Measurements from ENCODE around the gene ADAMTS16. TPM values are rescaled to one million over a fixed set of nuclear protein-coding genes. Genes with fewer than 3 reads are reported as not detected.
A peak's percentile ranks its signal among the peaks of the same experiment; 100 is the strongest.

ADAMTS16 gene
- total and polyA plus RNA-seq, 2 experiments from 2014 or later: 2.8 to 15.4 TPM

- TF ChIP-seq ZNF462 (CRISPR knock-in tag; IDR thresholded peaks at IDR 0.05) (no peak), ZNF331 (CRISPR knock-in tag; IDR thresholded peaks at IDR 0.05; ENCODE audit: low read depth) (no peak)
Observed at GRCh38 chr5:5132234-5132633, 7.9 kb upstream of the ADAMTS16 start (continued).

GRCh38 chr5:5132693-5133295, 7.3 kb upstream of the ADAMTS16 start:
- TF ChIP-seq EZH2 (IDR thresholded peaks at IDR 0.05; ENCODE audit: low read depth, unreplicated experiment) (no peak), EZH2phosphoT487 (IDR thresholded peaks at IDR 0.05; ENCODE audit: unreplicated experiment) (no peak), CTCF (conservative IDR thresholded peaks at IDR 0.05; ENCODE audit: low read depth in 2 of 2) (0 out of 4 replicates have a peak, but pooled peaks of 1 of the 2 experiments have one; percentile 10), ZNF331 (CRISPR knock-in tag; IDR thresholded peaks at IDR 0.05; ENCODE audit: low read depth) (no peak)
- H3F3A ChIP-seq (replicated peaks; ENCODE audit: low read depth): no peaks in the 10 kb centered on the region
- no peak overlapping the region for H3K4me2 ChIP-seq
- no peaks in the 10 kb centered on the region; the same call in 1 of the 2 replicates for H3K36me3 ChIP-seq (ENCODE audit: insufficient read depth)
- no peak overlapping the region for H3K27ac ChIP-seq (ENCODE audit: low read depth)
- DNase-seq (ENCODE audit: low spot score): no peak
- H3K4me1 ChIP-seq (ENCODE audit: insufficient read depth): peaks cover 7% of the 10 kb centered on the region; the same call in 1 of the 2 replicates
- no peaks in the 10 kb centered on the region; the same call in 1 of the 2 replicates for H3K79me2 ChIP-seq (replicated peaks; ENCODE audit: insufficient read depth)
- no peak overlapping the region for H3K4me3 ChIP-seq
- no peak overlapping the region for H3K27ac Mint-ChIP-seq
- H2AFZ ChIP-seq: no peak overlapping the region
- H3K27me3 Mint-ChIP-seq (ENCODE audit: insufficient read depth, low read depth, poor library complexity): no peaks in the 10 kb centered on the region
- H3K36me3 Mint-ChIP-seq (ENCODE audit: low read depth): peaks cover 28% of the 10 kb centered on the region
- no peaks in the 10 kb centered on the region for H3K9me2 ChIP-seq (ENCODE audit: insufficient read depth)
- peaks cover 14% of the 10 kb centered on the region for H3K4me1 Mint-ChIP-seq
- H3K4me3 Mint-ChIP-seq: no peak overlapping the region
- H3K9me3 Mint-ChIP-seq: peaks cover 15% of the 10 kb centered on the region
- H4K20me1 ChIP-seq (replicated peaks; ENCODE audit: insufficient read depth): no peaks in the 10 kb centered on the region
- no peak for ATAC-seq
- no peaks in the 10 kb centered on the region for H3K27me3 ChIP-seq (ENCODE audit: insufficient read depth)
